Mesothelial cell of epicardium (in vitro differentiated cells): Measurements from ENCODE around the gene PGAM5. TPM values are rescaled to one million over a fixed set of nuclear protein-coding genes. Genes with fewer than 3 reads are reported as not detected.
"Not testable (repeated sequence)": the region's sequence is repeated elsewhere in the genome, so short reads cannot be mapped to it uniquely, and the experiment has no call there.

ENCODE experiments used
- DNase-seq, 2 experiments: peaks; one replicate each; pipeline ENCODE4 v3.0.0; 2021; ENCODE audit warnings: low spot score in 2 of 2; ENCODE audit not compliant: unreplicated experiment in 2 of 2
- H3K27ac Mint-ChIP-seq: 2 replicates; pipeline ENCODE4 v1.8.0; 2021; ENCODE audit warnings: mixed read lengths
- H3K27me3 Mint-ChIP-seq: 2 replicates; pipeline ENCODE4 v1.8.0; 2021; ENCODE audit warnings: low read depth, mixed read lengths
- H3K36me3 Mint-ChIP-seq: 2 replicates; pipeline ENCODE4 v1.8.0; 2021; ENCODE audit warnings: mixed read lengths
- H3K4me1 Mint-ChIP-seq: 2 replicates; pipeline ENCODE4 v1.8.0; 2021; ENCODE audit warnings: mixed read lengths
- H3K4me3 Mint-ChIP-seq: 2 replicates; pipeline ENCODE4 v1.8.0; 2021; ENCODE audit warnings: mild to moderate bottlenecking, moderate library complexity, mixed read lengths
- H3K9me3 Mint-ChIP-seq: 2 replicates; pipeline ENCODE4 v1.8.0; 2021; ENCODE audit warnings: mixed read lengths
- CTCF ChIP-seq: fragments of 200-600 bp; sonication (generic); IDR thresholded peaks from one replicate; pipeline ENCODE4 v1.5.0; 2021; ENCODE audit warnings: antibody characterized with exemption; ENCODE audit not compliant: unreplicated experiment
- total RNA-seq: library from RNA; stranded (reverse); gene quantifications from 3 replicates; pipeline ENCODE4 v1.2.1, GENCODE V29; 2021

PGAM5 gene
- total RNA-seq, 1 donor from 2014 or later = 23.5 TPM

GRCh38 chr12:132685400-132685799 is 25.2 kb upstream of the PGAM5 start:
- no peak for TF ChIP-seq CTCF
- Mint-ChIP-seq H3K27me3 (peaks cover 9% of the 10 kb centered on the region), H3K4me3 (peak overlapping the region; percentile 65), H3K4me1 (peaks cover 12% of the 10 kb centered on the region), H3K36me3 (peaks cover 14% of the 10 kb centered on the region), H3K9me3 (peaks cover 8% of the 10 kb centered on the region), H3K27ac (no peak overlapping the region)
- no peak for DNase-seq

- H3K27me3 Mint-ChIP-seq = peaks cover 9% of the 10 kb centered on the region
- H3K4me3 Mint-ChIP-seq = peak overlapping the region; percentile 71
- H3K27ac Mint-ChIP-seq = peak overlapping the region; percentile 47
Measured at GRCh38 chr12:132686825-132687210, 23.8 kb upstream of the PGAM5 start.

GRCh38 chr12:132687211-132688164 is 23.2 kb upstream of the PGAM5 start, which contains the start of the genes POLE and PXMP2:
TSS of gene POLE (minus strand) at chr12:132687342. CDS start at chr12:132687315, 27 bp downstream.
TSS of gene PXMP2 (plus strand) at chr12:132687587. CDS start at chr12:132687671, 84 bp downstream.
- Mint-ChIP-seq H3K9me3 (peaks cover 8% of the 10 kb centered on the region), H3K4me1 (peaks cover 12% of the 10 kb centered on the region), H3K4me3 (peak within 1 kb of the TSS; percentile 71), H3K27me3 (peaks cover 9% of the 10 kb centered on the region), H3K36me3 (peaks cover 8% of the 10 kb centered on the region), H3K27ac (peak within 1 kb of the TSS; percentile 75)
- TF ChIP-seq CTCF = no peak
- peak; percentile 94 to 95 for DNase-seq

More at GRCh38 chr12:132686825-132687210, 23.8 kb upstream of the PGAM5 start:
- H3K9me3 Mint-ChIP-seq = peaks cover 8% of the 10 kb centered on the region
- H3K4me1 Mint-ChIP-seq = peaks cover 12% of the 10 kb centered on the region
- peak in 1 of 2 experiments; percentile 45 for DNase-seq
- TF ChIP-seq CTCF = no peak
- H3K36me3 Mint-ChIP-seq = peaks cover 8% of the 10 kb centered on the region

GRCh38 chr12:132689227-132689626 is 21.4 kb upstream of the PGAM5 start:
- Mint-ChIP-seq H3K36me3 (no peaks in the 10 kb centered on the region), H3K9me3 (no peaks in the 10 kb centered on the region), H3K4me3 (peak overlapping the region; percentile 48), H3K27me3 (peaks cover 9% of the 10 kb centered on the region), H3K27ac (no peak overlapping the region), H3K4me1 (peaks cover 12% of the 10 kb centered on the region)
- TF ChIP-seq CTCF = no peak
- no peak for DNase-seq

- TF ChIP-seq CTCF = no peak
- Mint-ChIP-seq H3K36me3 (no peaks in the 10 kb centered on the region), H3K4me3 (peak overlapping the region; percentile 33), H3K9me3 (no peaks in the 10 kb centered on the region), H3K27me3 (peaks cover 9% of the 10 kb centered on the region), H3K27ac (no peak overlapping the region), H3K4me1 (peaks cover 12% of the 10 kb centered on the region)
- no peak for DNase-seq
Measured at GRCh38 chr12:132690112-132690511, 20.5 kb upstream of the PGAM5 start.

- not testable (repeated sequence) for H3K4me3 Mint-ChIP-seq, H3K36me3 Mint-ChIP-seq, H3K27me3 Mint-ChIP-seq, H3K4me1 Mint-ChIP-seq, DNase-seq, H3K9me3 Mint-ChIP-seq, H3K27ac Mint-ChIP-seq
Measured at GRCh38 chr12:132692030-132692429, 18.6 kb upstream of the PGAM5 start.

GRCh38 chr12:132694888-132695287 is 15.8 kb upstream of the PGAM5 start:
- H3K4me1 Mint-ChIP-seq, H3K27ac Mint-ChIP-seq, H3K36me3 Mint-ChIP-seq: not testable (repeated sequence)

More at GRCh38 chr12:132694888-132695287, 15.8 kb upstream of the PGAM5 start:
- not testable (repeated sequence) for H3K9me3 Mint-ChIP-seq, H3K4me3 Mint-ChIP-seq, H3K27me3 Mint-ChIP-seq, DNase-seq
